DND-41 (cell line): Measurements from ENCODE around the gene AQP2.

Experiments
- CTCF ChIP-seq: IDR thresholded peaks from 2 replicates; pipeline ENCODE4 v1.5.1; 2012; ENCODE audit warnings: borderline replicate concordance, low read length, moderate library complexity, mild to moderate bottlenecking; ENCODE audit not compliant: poor library complexity, severe bottlenecking; ENCODE audit errors: extremely low read depth
- EZH2 ChIP-seq: IDR thresholded peaks from 3 replicates; pipeline ENCODE4 v1.6.1; 2012; ENCODE audit warnings: borderline replicate concordance, low read depth, mild to moderate bottlenecking, moderate library complexity, low read length, inconsistent platforms; ENCODE audit not compliant: severe bottlenecking

DNA sequence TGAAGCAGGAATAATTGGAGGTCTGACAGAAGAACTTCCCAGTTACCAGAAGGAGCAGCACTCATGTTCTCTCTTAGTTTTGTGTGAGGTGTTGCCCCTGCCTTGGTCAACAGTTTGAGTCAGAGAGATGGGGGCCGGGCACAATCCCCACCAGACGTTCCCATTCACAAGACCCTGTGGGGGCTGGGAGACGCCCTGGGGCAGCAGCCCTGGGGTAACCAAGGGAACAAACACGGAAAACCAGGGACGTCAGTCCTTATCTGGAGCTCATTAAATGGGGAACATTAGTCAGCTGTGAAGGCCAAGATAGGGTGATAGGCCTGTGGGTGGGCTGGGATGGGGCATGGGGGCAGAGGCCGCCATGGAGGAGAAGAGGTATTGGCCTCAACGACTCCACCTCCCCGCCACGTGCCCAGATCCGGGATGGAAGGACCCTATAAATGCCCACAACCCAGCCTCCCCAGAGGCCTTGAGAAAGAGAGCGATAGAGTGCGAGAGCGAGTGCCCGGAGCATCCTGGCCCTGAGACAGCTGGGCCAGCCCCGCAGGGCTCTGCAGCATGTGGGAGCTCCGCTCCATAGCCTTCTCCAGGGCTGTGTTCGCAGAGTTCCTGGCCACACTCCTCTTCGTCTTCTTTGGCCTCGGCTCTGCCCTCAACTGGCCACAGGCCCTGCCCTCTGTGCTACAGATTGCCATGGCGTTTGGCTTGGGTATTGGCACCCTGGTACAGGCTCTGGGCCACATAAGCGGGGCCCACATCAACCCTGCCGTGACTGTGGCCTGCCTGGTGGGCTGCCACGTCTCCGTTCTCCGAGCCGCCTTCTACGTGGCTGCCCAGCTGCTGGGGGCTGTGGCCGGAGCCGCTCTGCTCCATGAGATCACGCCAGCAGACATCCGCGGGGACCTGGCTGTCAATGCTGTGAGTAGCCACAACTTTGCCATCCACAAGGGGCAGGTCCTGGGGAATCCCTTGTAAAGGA lies at the start of gene AQP2:
- TF ChIP-seq CTCF (no peak), EZH2 (no peak)
